LNCaP clone FGC (cell line): ENCODE measurements around the gene RBM20.
"Not testable (repeated sequence)": the region's sequence is repeated elsewhere in the genome, so short reads cannot be mapped to it uniquely, and the experiment has no call there.

Source experiments
- DNase-seq: peaks from one replicate; pipeline ENCODE4 v3.0.0-alpha.2; 2011; ENCODE audit warnings: low read depth
- H3K4me3 ChIP-seq: 2 replicates; pipeline ENCODE4 v1.5.1; 2011; ENCODE audit warnings: mild to moderate bottlenecking, low read depth, low read length, control low read depth
- TF ChIP-seq, protein P1 (sequence below): IDR thresholded peaks from 2 replicates; pipeline ENCODE4 v1.5.1; 2012; ENCODE audit warnings: mild to moderate bottlenecking; ENCODE audit not compliant: control insufficient read depth, insufficient read depth; ENCODE audit errors: extremely low read depth

Gene RBM20

GRCh38 chr10:110659558-110659957 is 15.4 kb downstream of the RBM20 start:
- TF ChIP-seq, protein P1, sequence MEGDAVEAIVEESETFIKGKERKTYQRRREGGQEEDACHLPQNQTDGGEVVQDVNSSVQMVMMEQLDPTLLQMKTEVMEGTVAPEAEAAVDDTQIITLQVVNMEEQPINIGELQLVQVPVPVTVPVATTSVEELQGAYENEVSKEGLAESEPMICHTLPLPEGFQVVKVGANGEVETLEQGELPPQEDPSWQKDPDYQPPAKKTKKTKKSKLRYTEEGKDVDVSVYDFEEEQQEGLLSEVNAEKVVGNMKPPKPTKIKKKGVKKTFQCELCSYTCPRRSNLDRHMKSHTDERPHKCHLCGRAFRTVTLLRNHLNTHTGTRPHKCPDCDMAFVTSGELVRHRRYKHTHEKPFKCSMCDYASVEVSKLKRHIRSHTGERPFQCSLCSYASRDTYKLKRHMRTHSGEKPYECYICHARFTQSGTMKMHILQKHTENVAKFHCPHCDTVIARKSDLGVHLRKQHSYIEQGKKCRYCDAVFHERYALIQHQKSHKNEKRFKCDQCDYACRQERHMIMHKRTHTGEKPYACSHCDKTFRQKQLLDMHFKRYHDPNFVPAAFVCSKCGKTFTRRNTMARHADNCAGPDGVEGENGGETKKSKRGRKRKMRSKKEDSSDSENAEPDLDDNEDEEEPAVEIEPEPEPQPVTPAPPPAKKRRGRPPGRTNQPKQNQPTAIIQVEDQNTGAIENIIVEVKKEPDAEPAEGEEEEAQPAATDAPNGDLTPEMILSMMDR = no peak
- H3K4me3 ChIP-seq = no peak overlapping the region
- DNase-seq = no peak

DNA sequence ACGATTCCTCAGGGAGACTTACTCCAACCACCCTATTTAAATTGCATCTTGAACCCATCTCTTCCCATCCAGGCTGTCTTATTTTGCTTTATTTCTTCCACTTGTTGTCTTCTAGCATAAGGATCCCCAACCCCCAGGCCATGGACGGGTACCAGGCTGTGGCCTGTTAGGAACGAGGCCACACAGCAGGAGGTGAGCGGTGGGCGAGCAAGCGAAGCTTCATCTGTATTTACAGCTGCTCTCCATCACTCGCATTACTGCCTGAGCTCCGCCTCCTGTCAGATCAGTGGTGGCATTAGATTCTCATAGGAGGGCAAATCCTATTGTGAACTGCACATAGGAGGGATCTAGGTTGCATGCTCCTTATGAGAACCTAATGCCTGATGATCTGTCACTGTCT is 16.2 kb downstream of the RBM20 start:
- not testable (repeated sequence) for DNase-seq, H3K4me3 ChIP-seq

GRCh38 chr10:110661292-110661691 is 17.2 kb downstream of the RBM20 start:
- TF ChIP-seq, protein P1 = no peak

DNA sequence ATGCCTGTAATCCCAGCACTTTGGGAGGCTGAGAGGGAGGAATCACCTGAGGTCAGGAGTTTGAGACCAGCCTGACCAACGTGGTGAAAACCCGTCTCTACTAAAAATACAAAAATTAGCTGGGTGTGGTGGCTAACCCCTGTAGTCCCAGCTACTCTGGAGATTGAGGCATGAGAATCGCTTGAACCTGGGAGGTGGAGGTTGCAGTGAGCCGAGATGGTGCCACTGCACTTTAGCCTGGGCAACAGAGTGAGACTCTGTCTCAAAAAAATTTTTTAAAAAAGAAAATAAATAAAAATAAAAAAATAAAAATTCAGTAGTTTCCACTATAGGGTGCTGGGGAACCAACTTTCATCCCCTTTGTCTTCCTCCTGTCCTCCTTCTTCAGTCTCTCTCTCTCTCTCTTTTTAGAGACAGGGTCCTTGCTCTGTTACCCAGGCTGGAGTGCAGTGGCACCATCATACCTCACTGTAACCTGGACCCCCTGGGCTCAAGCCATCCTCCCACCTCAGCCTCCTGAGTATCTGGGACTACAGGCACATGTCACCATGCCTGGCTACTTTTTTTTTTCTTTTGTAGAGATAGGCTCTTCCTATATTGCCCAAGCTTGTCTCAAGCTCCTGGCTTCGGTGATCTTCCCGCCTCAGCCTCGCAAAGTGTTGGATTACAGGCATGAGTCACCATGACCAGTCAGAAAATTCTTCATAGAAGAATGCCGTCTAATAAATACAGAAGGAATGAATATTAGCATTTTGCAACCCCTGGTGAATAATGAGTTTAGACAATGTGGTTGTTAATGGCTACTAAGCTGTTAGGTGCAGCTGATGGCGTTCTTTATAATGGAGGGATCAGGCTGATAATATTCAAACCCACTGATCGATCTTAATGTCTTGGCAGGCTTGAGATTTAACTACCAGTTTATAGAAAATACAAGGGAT is 20.6 kb downstream of the RBM20 start:
- no peak for DNase-seq
- TF ChIP-seq, protein P1 = no peak
- no peak overlapping the region for H3K4me3 ChIP-seq

More at GRCh38 chr10:110661292-110661691, 17.2 kb downstream of the RBM20 start:
- H3K4me3 ChIP-seq = no peak overlapping the region
- DNase-seq = no peak

DNA sequence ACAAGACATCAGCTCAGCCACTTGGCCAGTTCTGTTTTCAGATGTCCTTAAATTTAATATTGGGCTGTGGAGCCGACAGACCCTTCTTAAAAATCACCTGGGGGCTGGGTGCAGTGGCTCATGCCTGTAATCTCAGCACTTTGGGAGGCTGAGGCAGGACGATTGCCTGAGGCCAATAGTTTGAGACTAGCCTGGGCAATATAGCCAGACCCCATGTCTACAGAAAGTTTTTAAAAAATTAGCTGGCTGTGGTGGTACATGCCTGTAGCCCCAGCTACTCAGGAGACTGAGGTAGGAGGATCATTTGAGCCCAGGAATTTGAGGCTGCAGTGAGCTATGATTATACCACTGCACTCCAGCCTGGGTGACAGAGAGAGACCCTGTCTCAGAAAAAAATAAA is 22.1 kb downstream of the RBM20 start:
- not testable (repeated sequence) for DNase-seq, H3K4me3 ChIP-seq

DNA sequence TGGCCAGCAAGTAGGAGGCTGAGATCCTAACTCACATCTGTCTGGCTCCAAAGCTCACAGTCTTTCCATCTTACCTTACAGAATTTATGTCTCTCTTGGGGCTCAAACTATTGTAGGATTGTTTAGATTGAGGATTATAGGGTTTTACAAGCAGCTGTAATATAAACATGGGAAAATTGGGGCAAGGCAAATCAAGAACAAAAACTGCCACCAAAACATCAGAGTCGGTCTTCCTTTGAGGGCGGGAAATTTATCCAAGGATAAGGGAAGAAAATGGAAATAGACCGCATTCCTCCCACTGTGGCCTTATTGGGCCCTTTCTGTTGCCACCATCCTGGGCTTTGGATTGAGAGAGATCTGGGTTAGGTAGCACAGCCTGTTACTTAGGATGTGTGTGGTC is 22.5 kb downstream of the RBM20 start:
- TF ChIP-seq, protein P1 = no peak
- H3K4me3 ChIP-seq = no peak overlapping the region
- no peak for DNase-seq

GRCh38 chr10:110667620-110668343 is 23.6 kb downstream of the RBM20 start:
- H3K4me3 ChIP-seq = no peak overlapping the region
- TF ChIP-seq, protein P1 = no peak
- DNase-seq = no peak
